Gastroesophageal sphincter (tissue), 3 donors: ENCODE results near the gene SHOC2.

Experiments used
- CTCF ChIP-seq, 4 experiments: fragments of 200-600 bp in 2 of 4; fragments of 450-650 bp in 2 of 4; sonication (generic) in 1 of 4; IDR thresholded peaks; one replicate each; pipeline ENCODE4 v1.5.1; 2017 to 2019; ENCODE audit warnings: antibody characterized with exemption in 4 of 4, mild to moderate bottlenecking in 2 of 4, moderate library complexity in 2 of 4
- EP300 ChIP-seq: sonication (generic); formaldehyde crosslinking; IDR thresholded peaks from one replicate; pipeline ENCODE4 v1.6.1; 2017; ENCODE audit warnings: antibody characterized with exemption, mild to moderate bottlenecking
- POLR2AphosphoS5 ChIP-seq: sonication (generic); formaldehyde crosslinking; IDR thresholded peaks from one replicate; pipeline ENCODE4 v1.6.1; 2017; ENCODE audit warnings: antibody characterized with exemption

DNA sequence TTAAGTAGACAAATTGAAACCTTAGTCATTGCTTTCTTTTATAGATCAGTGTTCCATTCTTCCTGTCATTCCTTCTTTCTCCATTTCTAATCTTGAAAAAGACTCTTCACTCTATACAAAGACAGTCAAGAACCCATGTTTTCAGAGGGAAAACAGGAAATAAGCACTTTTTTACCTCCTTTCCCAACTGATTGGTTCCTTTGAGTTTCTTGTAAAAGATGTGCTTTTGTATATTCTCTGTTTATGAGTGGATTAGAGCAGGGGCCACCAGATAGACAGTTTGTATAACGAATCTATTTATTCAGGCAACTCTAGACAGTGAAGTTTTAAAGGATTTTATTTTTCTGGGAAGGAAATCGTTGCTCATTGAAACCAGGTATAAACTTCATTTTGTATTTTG is 49.8 kb downstream of the SHOC2 start:
- TF ChIP-seq EP300 (no peak), CTCF (IDR thresholded peaks at IDR 0.05) (no peak), POLR2AphosphoS5 (no peak)
